HG02981 (cell line): ENCODE data around the gene SLCO4C1.

Source experiments
- ATAC-seq: cut with Tn5 transposase; IDR thresholded peaks from one replicate; pipeline ENCODE4 v1.9.1; 2021; ENCODE audit warnings: mild to moderate bottlenecking, moderate library complexity; ENCODE audit not compliant: unreplicated experiment

Gene SLCO4C1

GRCh38 chr5:102271759-102272158, 24.3 kb downstream of the SLCO4C1 start:
- no peak for ATAC-seq

GRCh38 chr5:102270036-102270435, 26.0 kb downstream of the SLCO4C1 start:
- ATAC-seq, result no peak

GRCh38 chr5:102262688-102263087, 33.4 kb downstream of the SLCO4C1 start:
- no peak for ATAC-seq

- ATAC-seq, result no peak
Observed at GRCh38 chr5:102249381-102249780, 46.7 kb downstream of the SLCO4C1 start.

- no peak for ATAC-seq
Observed at GRCh38 chr5:102243213-102243612, 52.9 kb downstream of the SLCO4C1 start.

GRCh38 chr5:102241809-102242421, 54.2 kb downstream of the SLCO4C1 start:
- no peak for ATAC-seq

GRCh38 chr5:102231693-102232619, 64.1 kb downstream of the SLCO4C1 start:
- peak; percentile 72 for ATAC-seq

GRCh38 chr5:102229685-102230084, 66.4 kb downstream of the SLCO4C1 start:
- ATAC-seq, result no peak

- no peak for ATAC-seq
Observed at GRCh38 chr5:102226321-102226720, 69.8 kb downstream of the SLCO4C1 start.

GRCh38 chr5:102223542-102224477, 72.3 kb downstream of the SLCO4C1 start:
- ATAC-seq, result peak; percentile 52

- no peak for ATAC-seq
Observed at GRCh38 chr5:102222772-102223171, 73.3 kb downstream of the SLCO4C1 start.

GRCh38 chr5:102221949-102222348, 74.1 kb downstream of the SLCO4C1 start:
- ATAC-seq, result no peak

- ATAC-seq, result no peak
Observed at GRCh38 chr5:102218159-102218558, 77.9 kb downstream of the SLCO4C1 start.

- ATAC-seq, result no peak
Observed at GRCh38 chr5:102216678-102217077, 79.4 kb downstream of the SLCO4C1 start.

- no peak for ATAC-seq
Observed at GRCh38 chr5:102211165-102211564, 84.9 kb downstream of the SLCO4C1 start.

GRCh38 chr5:102200861-102201260, 95.2 kb downstream of the SLCO4C1 start:
- no peak for ATAC-seq

GRCh38 chr5:102196481-102196880, 99.6 kb downstream of the SLCO4C1 start:
- ATAC-seq, result no peak
